GDM1 (cell line): ENCODE results near the gene P4HA2.

Experiments
- DNase-seq: peaks from one replicate; lab custom pipeline; 2025; lab: John Stamatoyannopoulos, UW

Gene P4HA2

DNA sequence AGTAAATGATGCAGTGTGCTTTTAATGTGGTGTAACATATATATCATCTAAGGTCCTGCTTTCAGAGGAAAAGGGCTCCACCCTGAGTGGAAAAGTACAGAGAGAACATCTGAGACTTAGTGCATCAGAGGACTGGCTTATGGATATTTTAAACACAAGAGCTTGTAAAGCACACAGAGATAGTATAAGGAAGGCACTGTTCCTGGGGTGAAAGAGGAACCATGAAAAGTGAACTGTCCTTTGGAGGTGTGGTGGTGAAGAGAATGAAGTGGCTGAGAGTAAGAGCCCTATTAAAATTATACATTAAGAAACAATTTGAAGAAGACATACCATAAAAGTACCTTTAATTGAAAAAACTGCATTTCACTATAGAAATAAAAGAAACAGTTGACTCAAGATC is 85.2 kb downstream of the P4HA2 start:
- no peak for DNase-seq
